ENCODE results near the gene SERPIND1.

Gene SERPIND1

GRCh38 chr22:20774882-20775281, 969 bp downstream of the SERPIND1 start:
- ChIA-PET CTCF (no interaction called here), POLR2A (ENCODE audit: low non-redundant PET) (no interaction called here)
- DNase-seq (ENCODE audit: low spot score): no peak
- no peak for TF ChIP-seq CTCF (conservative IDR thresholded peaks at IDR 0.05; ENCODE audit: low read depth)
- no peak overlapping the region for H3K27ac ChIP-seq

- ChIA-PET CTCF (no interaction called here), POLR2A (ENCODE audit: low non-redundant PET) (no interaction called here)
- no peak overlapping the region for H3K27ac ChIP-seq
- DNase-seq (ENCODE audit: low spot score): no peak
- no peak for TF ChIP-seq CTCF (conservative IDR thresholded peaks at IDR 0.05; ENCODE audit: low read depth)
These were observed 1.5 kb downstream of the SERPIND1 start for GRCh38 chr22:20775342-20775895.

GRCh38 chr22:20776624-20777405, 2.9 kb downstream of the SERPIND1 start:
- no peak for DNase-seq (ENCODE audit: low spot score)
- peak overlapping the region; percentile 65 for H3K27ac ChIP-seq
- no peak for TF ChIP-seq CTCF (conservative IDR thresholded peaks at IDR 0.05; ENCODE audit: low read depth)
- POLR2A ChIA-PET (ENCODE audit: low non-redundant PET): interaction anchor here (0.6 kb wide), 1 partner anchor 313 kb away, joined by 3 read pairs; no protein-coding TSS in a partner anchor
- CTCF ChIA-PET: interaction anchor here (0.6 to 1.1 kb wide), 2 partner anchors 16 to 17 kb away, joined by 3 read pairs; no protein-coding TSS in a partner anchor

GRCh38 chr22:20777420-20778177, 3.7 kb downstream of the SERPIND1 start:
- no peak for TF ChIP-seq CTCF (conservative IDR thresholded peaks at IDR 0.05; ENCODE audit: low read depth)
- CTCF ChIA-PET: interaction anchor here (0.6 to 1.1 kb wide), 2 partner anchors 9 to 15 kb away, joined by 3 to 4 read pairs; no protein-coding TSS in a partner anchor
- DNase-seq (ENCODE audit: low spot score): peak; percentile 64
- POLR2A ChIA-PET (ENCODE audit: low non-redundant PET): no interaction called here
- peak overlapping the region; percentile 65 for H3K27ac ChIP-seq

- CTCF ChIA-PET: interaction anchor here (0.5 to 0.6 kb wide), 2 partner anchors 105 to 106 kb away, joined by 4 to 6 read pairs; no protein-coding TSS in a partner anchor
- DNase-seq (ENCODE audit: low spot score): no peak
- TF ChIP-seq CTCF (conservative IDR thresholded peaks at IDR 0.05; ENCODE audit: low read depth): no peak
- no peak overlapping the region for H3K27ac ChIP-seq
- POLR2A ChIA-PET (ENCODE audit: low non-redundant PET): no interaction called here
These were observed 5.3 kb downstream of the SERPIND1 start for GRCh38 chr22:20779014-20779817.

- no peak for DNase-seq (ENCODE audit: low spot score)
- no peak overlapping the region for H3K27ac ChIP-seq
- POLR2A ChIA-PET (ENCODE audit: low non-redundant PET): no interaction called here
- no peak for TF ChIP-seq CTCF (conservative IDR thresholded peaks at IDR 0.05; ENCODE audit: low read depth)
- CTCF ChIA-PET: interaction anchor here (0.5 kb wide), 1 partner anchor 106 kb away, joined by 6 read pairs; no protein-coding TSS in a partner anchor
These were observed 5.9 kb downstream of the SERPIND1 start for GRCh38 chr22:20779818-20780158.

Measured in RWPE1 (cell line).